SKM-1 treated with dmso at 0.1 percent for 144 hours (cell line): ENCODE data around the gene SPON1.
"Not testable (repeated sequence)": the region's sequence is repeated elsewhere in the genome, so short reads cannot be mapped to it uniquely, and the experiment has no call there.

ENCODE experiments used
- DNase-seq: peaks from one replicate; lab custom pipeline; 2025; ENCODE audit not compliant: unreplicated experiment; lab: John Stamatoyannopoulos, UW

SPON1 gene

GRCh38 chr11:13962562-13963168, at the start of gene SPON1:
SPON1 (plus strand) TSS chr11:13962723; CDS start chr11:13962905, 182 bp downstream.
- no peak for DNase-seq

GRCh38 chr11:13917264-13917663, 45.3 kb upstream of the SPON1 start:
- no peak for DNase-seq

GRCh38 chr11:13917904-13918303, 44.6 kb upstream of the SPON1 start:
- no peak for DNase-seq

- DNase-seq, result no peak
Measured at GRCh38 chr11:13920756-13921155, 41.8 kb upstream of the SPON1 start.

- no peak for DNase-seq
Measured at GRCh38 chr11:13921545-13921944, 41.0 kb upstream of the SPON1 start.

- no peak for DNase-seq
Measured at GRCh38 chr11:13923182-13923581, 39.3 kb upstream of the SPON1 start.

- no peak for DNase-seq
Measured at GRCh38 chr11:13923716-13924650, 38.5 kb upstream of the SPON1 start.

GRCh38 chr11:13924801-13925327, 37.7 kb upstream of the SPON1 start:
- peak; percentile 79 for DNase-seq

- not testable (repeated sequence) for DNase-seq
Measured at GRCh38 chr11:13926366-13926765, 36.2 kb upstream of the SPON1 start.

- no peak for DNase-seq
Measured at GRCh38 chr11:13926981-13927380, 35.5 kb upstream of the SPON1 start.

GRCh38 chr11:13927481-13927880, 35.0 kb upstream of the SPON1 start:
- no peak for DNase-seq

GRCh38 chr11:13928566-13929251, 33.8 kb upstream of the SPON1 start:
- no peak for DNase-seq

GRCh38 chr11:13929395-13929891, 33.1 kb upstream of the SPON1 start:
- no peak for DNase-seq

- no peak for DNase-seq
Measured at GRCh38 chr11:13931356-13931755, 31.2 kb upstream of the SPON1 start.

- DNase-seq, result not testable (repeated sequence)
Measured at GRCh38 chr11:13937154-13937553, 25.4 kb upstream of the SPON1 start.

GRCh38 chr11:13938829-13939228, 23.7 kb upstream of the SPON1 start:
- not testable (repeated sequence) for DNase-seq

- DNase-seq, result no peak
Measured at GRCh38 chr11:13939961-13940906, 22.3 kb upstream of the SPON1 start.

GRCh38 chr11:13940907-13941256, 21.6 kb upstream of the SPON1 start:
- no peak for DNase-seq

GRCh38 chr11:13941775-13942174, 20.7 kb upstream of the SPON1 start:
- no peak for DNase-seq

- no peak for DNase-seq
Measured at GRCh38 chr11:13942378-13942777, 20.1 kb upstream of the SPON1 start.
